Gastroesophageal sphincter (tissue), 3 donors: ENCODE data around the gene RNU6-7.

Experiments used
- CTCF ChIP-seq, 4 experiments: fragments of 200-600 bp in 2 of 4; fragments of 450-650 bp in 2 of 4; sonication (generic) in 1 of 4; IDR thresholded peaks; one replicate each; pipeline ENCODE4 v1.5.1; 2017 to 2019; ENCODE audit warnings: antibody characterized with exemption in 4 of 4, mild to moderate bottlenecking in 2 of 4, moderate library complexity in 2 of 4
- EP300 ChIP-seq: sonication (generic); formaldehyde crosslinking; IDR thresholded peaks from one replicate; pipeline ENCODE4 v1.6.1; 2017; ENCODE audit warnings: antibody characterized with exemption, mild to moderate bottlenecking
- POLR2A ChIP-seq, 2 donors: fragments of 450-650 bp; IDR thresholded peaks; one replicate each; pipeline ENCODE4 v1.6.1; 2017; ENCODE audit warnings: antibody characterized with exemption in 2 of 2, mild to moderate bottlenecking in 2 of 2, moderate library complexity in 1 of 2
- POLR2AphosphoS5 ChIP-seq: sonication (generic); formaldehyde crosslinking; IDR thresholded peaks from one replicate; pipeline ENCODE4 v1.6.1; 2017; ENCODE audit warnings: antibody characterized with exemption

- TF ChIP-seq POLR2A (IDR thresholded peaks at IDR 0.05), result no peak
- no peak for TF ChIP-seq CTCF (IDR thresholded peaks at IDR 0.05)
- no peak for TF ChIP-seq POLR2AphosphoS5
- TF ChIP-seq EP300, result no peak
Observed at GRCh38 chr14:32208490-32208889, 6.6 kb downstream of the RNU6-7 start.
